Type B pancreatic cell (in vitro differentiated cells): ENCODE results near the gene CACNA1C. TPM values are rescaled to one million over a fixed set of nuclear protein-coding genes. Genes with fewer than 3 reads are reported as not detected.
A peak's percentile ranks its signal among the peaks of the same experiment; 100 is the strongest.

ENCODE experiments used
- DNase-seq: peaks from one replicate; pipeline ENCODE4 v3.0.0; 2021; ENCODE audit warnings: mixed read lengths; ENCODE audit not compliant: unreplicated experiment; ENCODE audit errors: extremely low spot score
- H3K27ac Mint-ChIP-seq: 2 replicates; pipeline ENCODE4 v1.8.0; 2021; ENCODE audit warnings: mild to moderate bottlenecking, mixed read lengths
- H3K27me3 Mint-ChIP-seq: 2 replicates; pipeline ENCODE4 v1.8.0; 2021; ENCODE audit warnings: mixed read lengths
- H3K36me3 Mint-ChIP-seq: 2 replicates; pipeline ENCODE4 v1.8.0; 2021; ENCODE audit warnings: mixed read lengths
- H3K4me1 Mint-ChIP-seq: one replicate; pipeline ENCODE4 v1.8.0; 2021; ENCODE audit warnings: mixed read lengths; ENCODE audit not compliant: unreplicated experiment
- H3K4me3 Mint-ChIP-seq: 2 replicates; pipeline ENCODE4 v1.8.0; 2021; ENCODE audit warnings: mild to moderate bottlenecking, mixed read lengths
- H3K9me3 Mint-ChIP-seq: 2 replicates; pipeline ENCODE4 v1.8.0; 2021; ENCODE audit warnings: mixed read lengths
- total RNA-seq: library from RNA; stranded (reverse); gene quantifications from 2 replicates; pipeline ENCODE4 v1.2.1, GENCODE V29; 2021; ENCODE audit warnings: low replicate concordance
- TF ChIP-seq, protein P1 (sequence below): fragments of 200-600 bp; sonication (generic); conservative IDR thresholded peaks from 2 replicates; pipeline ENCODE4 v1.5.0; 2021; ENCODE audit warnings: antibody characterized with exemption, mild to moderate bottlenecking

Gene CACNA1C
- total RNA-seq, 1 donor from 2014 or later = 14.3 TPM

DNA sequence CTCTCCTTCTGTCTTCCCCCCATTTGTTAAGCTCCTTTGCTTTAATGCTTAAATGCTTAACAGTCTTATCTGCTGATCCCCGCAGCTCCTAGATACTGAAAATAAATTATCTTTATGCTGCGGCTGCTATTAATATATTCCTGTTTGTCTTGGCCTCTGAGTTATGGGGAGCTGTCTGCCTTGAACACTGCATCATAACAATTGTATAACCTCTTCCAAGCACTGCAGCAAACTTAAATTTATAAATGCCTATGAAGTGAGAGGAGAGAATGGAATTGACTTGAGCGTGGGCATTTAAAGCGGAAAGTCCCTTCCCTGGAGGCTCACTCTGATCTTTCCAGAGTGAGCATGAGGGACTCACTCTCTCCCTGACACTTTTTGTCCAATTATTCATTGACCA lies 25.4 kb upstream of the CACNA1C start:
- H3K27me3 Mint-ChIP-seq = peaks cover 37% of the 10 kb centered on the region
- H3K27ac Mint-ChIP-seq = no peak overlapping the region
- TF ChIP-seq, protein P1, sequence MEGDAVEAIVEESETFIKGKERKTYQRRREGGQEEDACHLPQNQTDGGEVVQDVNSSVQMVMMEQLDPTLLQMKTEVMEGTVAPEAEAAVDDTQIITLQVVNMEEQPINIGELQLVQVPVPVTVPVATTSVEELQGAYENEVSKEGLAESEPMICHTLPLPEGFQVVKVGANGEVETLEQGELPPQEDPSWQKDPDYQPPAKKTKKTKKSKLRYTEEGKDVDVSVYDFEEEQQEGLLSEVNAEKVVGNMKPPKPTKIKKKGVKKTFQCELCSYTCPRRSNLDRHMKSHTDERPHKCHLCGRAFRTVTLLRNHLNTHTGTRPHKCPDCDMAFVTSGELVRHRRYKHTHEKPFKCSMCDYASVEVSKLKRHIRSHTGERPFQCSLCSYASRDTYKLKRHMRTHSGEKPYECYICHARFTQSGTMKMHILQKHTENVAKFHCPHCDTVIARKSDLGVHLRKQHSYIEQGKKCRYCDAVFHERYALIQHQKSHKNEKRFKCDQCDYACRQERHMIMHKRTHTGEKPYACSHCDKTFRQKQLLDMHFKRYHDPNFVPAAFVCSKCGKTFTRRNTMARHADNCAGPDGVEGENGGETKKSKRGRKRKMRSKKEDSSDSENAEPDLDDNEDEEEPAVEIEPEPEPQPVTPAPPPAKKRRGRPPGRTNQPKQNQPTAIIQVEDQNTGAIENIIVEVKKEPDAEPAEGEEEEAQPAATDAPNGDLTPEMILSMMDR = no peak
- H3K9me3 Mint-ChIP-seq = no peaks in the 10 kb centered on the region
- no peak overlapping the region for H3K4me3 Mint-ChIP-seq
- H3K4me1 Mint-ChIP-seq = no peaks in the 10 kb centered on the region
- no peaks in the 10 kb centered on the region for H3K36me3 Mint-ChIP-seq
- no peak for DNase-seq

DNA sequence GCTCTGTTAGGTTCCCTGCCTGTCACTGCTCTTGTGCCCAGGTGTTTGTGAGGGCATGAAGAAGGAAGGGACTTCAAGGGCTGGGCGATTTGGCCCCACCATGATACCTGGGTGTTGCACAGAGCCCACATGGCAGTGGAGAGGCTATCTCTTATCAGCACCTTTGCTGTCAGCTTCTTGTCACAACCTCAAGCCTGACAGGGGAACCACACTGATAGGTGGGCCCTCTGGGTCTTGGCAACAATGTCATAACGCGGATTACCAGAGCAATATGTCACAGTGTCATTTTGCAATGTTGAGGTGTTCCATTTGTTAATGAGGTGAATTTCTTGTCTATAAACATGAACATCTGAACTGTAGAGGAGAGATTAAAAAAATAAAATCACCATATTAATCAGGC lies 22.9 kb upstream of the CACNA1C start:
- no peaks in the 10 kb centered on the region for H3K9me3 Mint-ChIP-seq
- H3K27me3 Mint-ChIP-seq = peaks cover 44% of the 10 kb centered on the region
- H3K4me1 Mint-ChIP-seq = no peaks in the 10 kb centered on the region
- peaks cover 5% of the 10 kb centered on the region for H3K36me3 Mint-ChIP-seq
- no peak overlapping the region for H3K27ac Mint-ChIP-seq
- TF ChIP-seq, protein P1 = no peak
- no peak for DNase-seq
- no peak overlapping the region for H3K4me3 Mint-ChIP-seq

DNA sequence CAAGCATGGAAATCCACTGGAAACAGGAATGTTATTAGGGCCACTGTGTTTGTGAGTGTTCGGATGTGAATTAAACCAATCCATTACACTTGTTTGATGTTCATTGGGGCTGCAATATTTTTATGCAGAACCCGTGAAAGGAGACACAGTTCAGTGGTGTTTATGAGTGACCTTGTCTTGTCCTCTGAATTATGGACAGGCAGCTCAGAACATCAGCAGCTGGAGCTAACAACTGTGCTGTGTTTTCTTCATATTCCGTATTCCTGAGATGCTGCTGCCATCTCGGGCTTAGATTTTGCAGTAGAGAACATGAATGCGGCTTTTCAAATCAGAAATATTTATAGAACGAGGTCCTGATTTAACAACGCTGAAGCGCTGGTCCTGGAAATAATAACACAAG lies 20.3 kb upstream of the CACNA1C start:
- Mint-ChIP-seq H3K4me3 (no peak overlapping the region), H3K36me3 (peaks cover 5% of the 10 kb centered on the region), H3K27ac (no peak overlapping the region), H3K27me3 (peaks cover 67% of the 10 kb centered on the region), H3K4me1 (no peaks in the 10 kb centered on the region), H3K9me3 (no peaks in the 10 kb centered on the region)
- TF ChIP-seq, protein P1 = no peak
- no peak for DNase-seq

- Mint-ChIP-seq H3K9me3 (no peaks in the 10 kb centered on the region), H3K4me3 (peak overlapping the region; percentile 66), H3K27ac (no peak overlapping the region), H3K36me3 (peaks cover 5% of the 10 kb centered on the region), H3K27me3 (peaks cover 86% of the 10 kb centered on the region), H3K4me1 (no peaks in the 10 kb centered on the region)
- peak; percentile 89 for DNase-seq
- TF ChIP-seq, protein P1 = peak; percentile 98
Measured at GRCh38 chr12:2034633-2035430, 18.0 kb upstream of the CACNA1C start.

- Mint-ChIP-seq H3K36me3 (peaks cover 5% of the 10 kb centered on the region), H3K4me3 (peak overlapping the region; percentile 51), H3K9me3 (no peaks in the 10 kb centered on the region), H3K27ac (no peak overlapping the region), H3K4me1 (no peaks in the 10 kb centered on the region), H3K27me3 (peaks cover 89% of the 10 kb centered on the region)
- TF ChIP-seq, protein P1 = no peak
- no peak for DNase-seq
Measured at GRCh38 chr12:2035431-2036055, 17.2 kb upstream of the CACNA1C start.
